HG03135 (cell line): ENCODE data around the gene ST6GALNAC3.

ENCODE experiments used
- ATAC-seq: cut with Tn5 transposase; IDR thresholded peaks from one replicate; pipeline ENCODE4 v1.9.1; 2021; ENCODE audit warnings: mild to moderate bottlenecking, moderate library complexity; ENCODE audit not compliant: unreplicated experiment

Gene ST6GALNAC3

DNA sequence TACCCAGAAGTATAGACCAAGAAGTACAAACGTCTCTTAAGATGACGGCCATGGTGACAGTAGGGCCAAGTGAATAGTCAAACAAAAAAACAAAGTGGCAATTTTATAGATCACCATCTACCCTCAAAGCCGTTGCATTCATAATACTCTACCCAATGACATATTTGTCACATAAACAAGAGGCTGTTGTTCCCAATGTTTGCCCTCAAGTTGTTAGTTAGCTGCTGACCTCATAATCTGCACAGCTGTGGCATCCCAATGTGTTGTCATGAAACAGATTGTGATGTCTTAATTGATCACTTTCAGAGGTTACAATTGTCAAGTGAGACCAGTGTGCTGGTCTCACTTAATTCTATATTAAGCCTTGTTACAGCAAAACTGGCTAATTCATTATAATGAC is 333.8 kb downstream of the ST6GALNAC3 start:
- ATAC-seq, result no peak

DNA sequence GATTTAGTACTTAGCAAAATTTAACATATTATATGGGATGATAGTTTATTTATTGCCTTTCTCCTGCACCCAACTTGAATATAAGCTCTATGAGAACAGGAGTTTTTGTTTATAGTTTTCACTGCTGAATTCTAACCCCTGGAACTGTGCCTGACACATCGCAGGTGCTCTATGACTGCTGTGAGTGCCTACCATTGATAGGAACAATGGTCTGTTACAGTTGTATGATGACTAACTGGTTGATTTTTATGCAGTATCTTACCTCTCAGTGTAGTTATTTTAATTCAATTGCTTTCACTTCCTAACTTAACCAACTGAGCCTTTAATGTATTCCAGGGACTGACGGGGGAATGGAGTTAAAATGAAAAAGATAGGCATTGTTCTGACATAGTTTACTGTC is 336.0 kb downstream of the ST6GALNAC3 start:
- no peak for ATAC-seq

DNA sequence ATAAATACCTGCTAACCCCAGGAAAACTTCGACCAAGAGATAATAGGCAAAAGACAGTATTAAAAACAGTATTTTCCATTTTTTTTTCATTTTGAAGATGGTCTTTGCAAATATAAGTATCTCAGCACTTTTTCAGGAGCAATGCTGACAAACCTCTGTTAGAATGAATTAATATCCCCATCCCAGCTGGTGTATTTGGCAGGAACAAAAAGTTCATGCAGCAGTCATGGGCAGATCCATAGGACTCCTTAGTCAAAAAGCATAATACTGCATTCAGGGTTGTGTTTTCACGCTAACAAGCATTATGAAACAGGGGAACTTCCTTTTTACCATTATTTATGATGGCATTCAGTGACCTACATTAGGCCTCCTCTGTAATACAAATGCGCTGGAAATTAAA is 344.0 kb downstream of the ST6GALNAC3 start:
- ATAC-seq, result no peak

DNA sequence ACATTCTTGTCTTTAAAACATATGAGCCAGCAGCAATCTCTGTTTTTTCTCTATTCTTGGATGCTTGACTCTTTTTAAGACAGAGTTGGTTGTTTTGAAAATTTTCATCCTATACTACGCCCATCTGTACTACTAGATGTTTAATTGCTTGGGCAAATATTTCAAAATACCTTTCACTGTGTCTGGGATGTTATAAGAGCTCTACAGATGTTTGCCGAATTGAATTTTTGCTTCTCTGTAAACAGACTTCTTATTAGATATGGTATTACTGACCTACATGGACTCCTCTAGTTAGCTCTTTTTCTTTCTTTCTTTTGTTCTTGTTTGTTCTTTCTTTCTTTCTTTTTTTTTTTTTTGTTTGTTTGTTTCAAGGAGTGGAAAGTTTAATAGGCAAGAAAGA is 345.1 kb downstream of the ST6GALNAC3 start:
- no peak for ATAC-seq

DNA sequence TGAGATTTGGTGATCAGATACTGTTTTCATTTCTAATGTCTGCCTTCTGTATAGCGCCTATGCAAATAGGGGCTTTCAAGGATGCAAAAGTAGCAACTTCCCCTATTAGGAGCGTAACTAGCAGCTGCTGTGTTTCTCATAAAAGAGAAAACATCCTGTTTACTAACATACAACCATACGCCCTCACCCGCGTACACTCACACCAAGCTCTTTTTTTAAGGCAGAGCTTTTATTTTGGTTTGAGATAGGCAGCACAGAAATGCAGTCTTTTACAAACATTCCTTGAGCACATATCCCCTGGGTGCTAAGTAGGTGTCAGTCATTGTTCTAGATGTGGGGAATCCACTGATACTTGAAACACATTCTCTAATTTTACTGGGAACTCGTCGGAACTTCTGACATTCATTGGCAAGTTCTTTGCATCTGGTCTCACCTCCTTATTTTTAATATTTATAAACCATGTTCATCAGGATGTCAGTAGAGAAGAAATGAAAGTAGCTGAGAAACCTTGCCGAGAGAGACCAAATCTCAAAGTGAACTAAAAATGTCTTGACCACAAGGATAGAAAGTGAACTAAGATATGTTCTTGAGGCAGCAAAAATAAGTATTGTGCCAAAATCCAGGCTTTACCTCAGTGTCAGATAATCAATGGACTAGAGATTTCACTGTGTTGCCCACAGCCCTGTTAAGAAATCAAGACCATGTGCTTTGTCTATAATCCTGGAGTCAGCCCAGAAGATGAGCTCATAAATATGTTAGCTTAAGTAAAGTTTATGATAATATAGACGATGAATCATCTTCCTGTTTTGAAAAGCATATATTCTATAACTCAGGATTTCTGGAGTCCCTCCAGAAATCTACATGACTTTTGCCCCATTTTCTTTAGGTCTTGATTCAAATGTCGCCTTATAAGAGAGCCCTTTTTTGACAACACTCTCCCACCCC is 350.9 kb downstream of the ST6GALNAC3 start:
- no peak for ATAC-seq

DNA sequence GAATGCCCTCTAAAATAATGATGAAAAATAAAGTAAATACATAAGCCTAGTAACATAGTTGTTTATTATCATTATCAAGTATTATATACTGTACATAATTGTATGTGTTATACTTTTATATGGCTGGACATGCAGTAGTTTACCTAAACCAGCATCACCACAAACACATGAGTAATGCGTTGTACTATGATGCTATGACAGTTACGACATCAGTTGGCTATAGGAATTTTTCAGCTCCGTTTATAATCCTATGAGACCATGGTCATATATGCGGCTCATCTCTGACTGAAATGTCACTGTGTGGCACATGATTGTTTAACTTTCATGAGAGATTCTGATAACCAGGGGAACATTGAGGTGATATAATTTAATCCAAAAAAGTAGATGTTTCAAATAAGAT is 352.1 kb downstream of the ST6GALNAC3 start:
- ATAC-seq, result no peak

DNA sequence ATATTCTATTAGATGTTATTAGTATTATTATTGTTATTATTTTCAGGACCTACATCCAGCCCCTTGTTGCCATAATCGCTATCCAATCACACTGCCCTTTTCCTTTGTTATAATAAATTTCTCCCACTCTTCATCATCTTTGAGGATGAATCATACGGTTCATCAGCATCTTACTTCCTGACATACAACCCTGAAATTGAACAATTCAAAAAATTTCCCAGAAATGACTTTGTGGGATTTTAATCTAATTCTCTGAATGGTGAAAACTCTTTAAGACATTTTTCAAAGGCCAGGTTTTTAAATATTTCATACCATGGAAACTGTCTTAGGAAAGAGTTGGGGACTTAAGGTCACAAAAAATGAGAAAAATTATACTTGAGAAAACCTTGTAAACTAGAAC is 353.5 kb downstream of the ST6GALNAC3 start:
- no peak for ATAC-seq

DNA sequence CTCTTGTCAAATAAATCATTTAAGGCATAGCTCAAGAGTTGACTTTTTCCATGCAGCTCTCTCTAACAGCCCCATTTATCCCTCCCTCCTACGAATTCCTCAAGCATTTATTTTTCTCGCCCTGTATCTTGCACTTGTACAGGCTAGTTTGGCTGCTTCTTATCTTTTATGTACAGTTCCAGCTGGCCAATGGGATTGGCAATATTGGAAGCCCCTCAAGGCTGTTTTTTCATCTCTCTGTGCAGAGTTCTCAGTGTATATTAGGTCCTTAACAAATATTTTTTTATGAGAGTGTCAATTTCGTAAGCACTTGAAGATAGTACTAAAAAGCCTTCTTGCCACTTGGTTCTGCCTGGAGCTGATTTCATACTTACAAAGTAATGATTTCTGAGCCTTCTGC is 356.0 kb downstream of the ST6GALNAC3 start:
- ATAC-seq, result no peak

DNA sequence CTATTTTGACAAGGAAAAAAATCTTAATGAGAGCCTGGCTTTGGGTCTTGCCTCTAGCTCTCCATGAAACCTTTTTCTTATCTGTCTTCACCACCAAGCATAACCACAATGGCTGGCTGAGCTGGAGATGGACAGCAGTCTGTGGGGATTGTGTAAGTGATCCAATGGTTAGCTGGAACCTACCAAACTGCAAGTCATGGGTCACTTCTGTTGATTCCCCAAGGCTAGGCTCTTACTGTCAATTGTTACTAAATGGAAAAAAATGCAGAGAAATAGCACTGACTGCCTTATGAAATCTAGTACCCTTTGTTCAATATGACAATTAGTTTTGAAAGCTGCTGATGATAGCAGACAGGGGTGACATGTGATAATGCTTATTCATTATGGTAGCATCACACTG is 359.0 kb downstream of the ST6GALNAC3 start:
- no peak for ATAC-seq

DNA sequence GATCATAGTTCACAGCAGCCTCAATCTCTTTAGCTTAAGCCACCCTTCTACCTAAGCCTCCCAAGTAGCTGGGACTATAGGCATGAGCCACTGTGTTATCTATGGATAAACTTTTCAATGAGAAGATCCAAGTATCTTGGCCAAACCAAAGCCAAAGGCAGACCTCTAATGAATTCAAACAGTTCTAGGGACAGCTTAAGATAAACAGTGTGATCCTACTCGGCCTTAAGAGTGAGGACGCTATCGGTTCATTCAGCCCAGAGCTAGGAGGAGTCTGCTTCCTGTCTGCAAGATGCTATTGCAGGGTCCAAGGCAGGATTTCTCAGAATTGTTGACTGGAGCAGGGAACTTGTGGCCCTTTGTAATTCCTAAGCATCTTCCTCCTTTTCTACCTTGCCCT is 368.7 kb downstream of the ST6GALNAC3 start:
- ATAC-seq, result no peak

DNA sequence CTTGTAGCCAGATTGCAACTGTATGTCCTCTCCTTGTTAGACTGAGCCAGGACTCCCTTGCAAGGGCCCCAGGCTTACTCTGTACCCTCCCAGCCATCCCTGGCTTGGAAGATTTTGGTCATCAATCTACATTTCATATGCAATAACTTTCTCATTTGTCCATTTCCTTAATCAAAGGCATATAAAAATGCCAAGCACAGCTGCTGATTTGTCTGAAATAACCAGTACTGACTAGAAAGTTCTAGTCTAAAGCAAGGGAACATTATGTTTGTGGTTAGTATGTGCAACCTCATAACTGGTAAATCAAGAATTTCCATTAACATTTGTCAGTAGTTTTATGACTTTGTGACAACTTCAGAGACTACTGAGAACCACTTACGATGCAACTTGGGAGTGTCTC is 370.2 kb downstream of the ST6GALNAC3 start:
- ATAC-seq, result no peak

DNA sequence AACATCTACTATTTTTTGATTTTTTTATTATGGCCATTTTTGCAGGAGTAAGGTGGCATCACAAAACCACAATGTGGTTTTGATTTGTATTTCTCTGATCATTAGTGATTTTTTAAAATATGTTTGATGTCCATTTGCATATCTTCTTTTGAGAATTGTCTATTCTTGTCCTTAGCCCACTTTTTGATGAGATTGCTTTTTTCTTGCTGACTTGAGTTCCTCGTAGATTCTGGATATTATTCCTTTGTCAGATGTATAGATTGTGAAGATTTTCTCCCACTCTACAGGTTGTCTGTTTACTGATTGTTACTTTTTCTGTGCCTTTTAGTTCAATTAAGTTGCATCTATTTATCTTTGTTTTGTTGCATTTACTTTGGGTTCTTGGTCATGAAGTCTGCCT is 375.7 kb downstream of the ST6GALNAC3 start:
- ATAC-seq, result no peak

DNA sequence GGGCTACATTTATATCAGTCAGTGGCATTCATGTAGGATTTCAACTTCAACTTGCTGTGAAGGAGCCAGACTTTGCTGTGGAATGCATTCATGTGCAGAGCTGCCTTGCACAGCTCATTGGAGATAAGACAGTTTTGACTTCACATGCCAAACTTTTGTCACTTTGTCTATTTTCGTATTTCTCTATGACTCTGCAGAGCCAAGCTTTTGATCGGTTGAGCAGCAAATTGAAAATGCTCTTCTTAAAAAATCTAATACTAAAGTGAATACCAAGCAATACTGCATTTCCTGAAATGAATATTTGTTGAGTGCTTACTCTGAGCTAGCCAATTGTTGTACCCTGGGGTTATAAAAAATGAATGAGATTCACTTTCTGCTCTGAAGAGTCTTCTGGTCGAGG is 388.7 kb downstream of the ST6GALNAC3 start:
- ATAC-seq, result no peak

DNA sequence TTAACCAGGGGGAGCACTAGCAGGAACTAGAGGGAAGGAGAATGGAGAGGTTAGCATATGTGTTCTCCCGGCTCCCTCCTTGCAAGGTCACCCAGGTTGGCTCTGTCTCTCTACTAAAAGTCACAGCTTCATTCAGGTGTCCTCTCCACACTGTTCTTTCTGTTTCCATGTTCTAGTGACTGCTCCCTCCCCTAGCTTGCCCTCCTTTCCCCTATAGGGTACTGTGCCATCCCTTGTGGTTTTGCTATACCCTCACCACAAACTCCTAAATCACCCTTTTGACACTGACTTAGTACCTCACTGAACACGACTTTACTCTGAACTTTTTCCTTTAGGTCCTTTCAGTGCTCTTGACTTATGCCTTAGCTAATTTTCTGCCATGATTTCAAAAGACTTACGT is 389.3 kb downstream of the ST6GALNAC3 start:
- no peak for ATAC-seq

DNA sequence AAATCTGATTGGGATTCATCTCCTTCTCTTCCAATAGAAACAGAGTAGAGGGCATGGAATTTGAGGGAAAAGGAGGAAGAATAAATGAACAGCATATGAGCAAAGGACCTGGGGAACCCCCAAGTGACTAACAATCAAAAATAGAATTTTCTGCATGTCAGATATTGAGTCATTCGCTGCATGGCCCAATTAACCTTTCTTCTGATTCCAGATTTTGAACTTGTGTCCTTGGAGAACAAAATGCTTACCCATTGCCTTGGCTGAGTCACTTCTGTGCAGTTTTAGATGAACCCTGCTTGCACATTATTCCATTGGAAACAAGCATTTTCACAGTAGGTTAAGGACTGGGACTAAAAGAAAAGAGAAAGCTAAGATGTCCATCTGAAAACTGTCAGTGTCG is 390.5 kb downstream of the ST6GALNAC3 start:
- no peak for ATAC-seq

DNA sequence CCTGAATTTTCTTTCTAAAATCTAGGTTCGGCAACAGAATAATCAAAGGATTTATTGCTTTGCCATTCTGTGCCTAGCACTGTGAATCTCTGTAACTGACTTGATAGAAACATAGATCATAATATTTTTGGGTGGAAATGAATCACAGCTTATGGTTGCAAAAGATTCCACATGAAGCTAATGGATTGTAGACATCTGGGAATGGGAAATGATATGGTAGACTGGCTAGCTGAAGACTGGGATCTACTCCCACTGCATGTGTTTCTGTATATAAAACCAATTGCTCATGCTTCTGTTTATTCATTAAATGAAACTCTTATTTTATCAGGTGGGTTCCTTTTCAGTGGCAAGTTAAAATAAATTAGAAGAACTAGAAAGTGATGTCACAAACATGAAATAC is 395.6 kb downstream of the ST6GALNAC3 start:
- ATAC-seq, result no peak

DNA sequence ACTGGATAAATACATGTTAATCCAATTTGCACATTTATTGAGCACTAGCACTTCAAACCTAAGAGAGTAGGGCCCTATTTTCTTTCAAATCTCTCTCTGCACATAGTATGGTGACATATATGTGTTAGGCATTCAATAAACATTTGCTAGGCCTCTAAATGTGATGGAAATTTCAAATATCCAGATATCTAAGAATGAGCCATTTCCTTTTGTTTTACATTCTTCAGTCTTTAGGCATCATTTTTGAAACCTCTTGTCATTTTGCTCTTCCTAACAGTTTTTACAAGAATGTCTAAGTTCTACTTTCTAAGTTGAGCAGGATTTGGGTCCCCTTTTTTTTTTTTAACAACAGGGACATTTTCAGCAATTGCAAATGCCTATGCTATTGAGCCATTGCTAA is 397.0 kb downstream of the ST6GALNAC3 start:
- ATAC-seq, result no peak

DNA sequence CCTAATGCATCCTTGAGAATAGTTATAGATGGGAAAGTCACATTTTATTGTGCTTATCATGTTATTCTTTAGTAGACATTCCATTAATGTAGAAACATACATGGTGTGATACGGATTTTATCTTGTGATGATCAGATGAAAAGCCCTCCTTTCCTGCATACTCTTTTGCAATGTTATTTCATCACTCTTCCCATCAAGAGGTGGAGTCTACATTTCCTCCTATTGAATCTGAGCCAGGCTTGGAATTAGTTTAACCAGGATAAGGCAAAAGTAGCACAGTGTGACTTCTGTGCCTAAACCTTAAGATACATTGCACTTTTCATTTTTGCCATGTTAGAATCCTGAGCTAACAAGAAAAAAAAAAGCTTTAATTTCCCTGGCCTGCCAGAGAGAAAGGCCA is 399.0 kb downstream of the ST6GALNAC3 start:
- ATAC-seq, result no peak

DNA sequence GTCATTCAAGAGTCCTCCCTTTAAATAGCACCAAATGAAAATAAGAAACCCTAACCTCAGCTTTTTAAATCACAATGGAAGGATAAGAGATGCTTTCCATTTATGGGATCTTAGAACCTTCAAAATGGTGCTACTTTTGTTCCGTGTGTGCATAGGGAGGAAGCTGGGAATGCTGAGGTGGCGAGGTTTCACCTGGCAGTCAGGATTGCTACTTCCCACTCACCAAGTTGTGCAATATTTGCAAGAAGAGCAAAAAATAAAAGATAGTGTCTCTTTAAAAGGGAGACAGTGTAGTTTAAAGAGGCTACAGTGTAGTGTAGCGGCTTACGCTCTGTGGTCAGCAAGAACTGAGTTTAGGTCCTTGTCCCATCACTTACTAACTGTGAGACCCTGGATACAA is 400.4 kb downstream of the ST6GALNAC3 start:
- no peak for ATAC-seq

DNA sequence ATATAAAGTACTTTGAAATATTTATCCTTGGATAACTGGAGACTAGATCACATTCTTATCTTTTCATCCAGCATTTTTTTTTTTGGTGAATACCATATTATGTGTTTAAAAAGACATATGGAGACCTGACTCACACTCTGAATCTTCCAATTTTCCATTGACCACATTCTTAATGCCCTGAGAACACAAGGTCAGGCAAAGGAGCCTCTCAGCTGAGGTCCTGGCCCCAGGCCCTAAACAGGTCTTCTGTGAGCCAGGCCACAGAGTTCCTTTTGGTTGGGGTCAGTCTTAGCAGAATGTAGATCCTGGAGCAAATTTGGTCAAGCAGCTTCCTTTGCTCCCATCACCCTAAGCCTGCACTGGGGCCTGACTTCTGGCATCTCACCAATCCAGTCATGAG is 402.6 kb downstream of the ST6GALNAC3 start:
- ATAC-seq, result no peak

DNA sequence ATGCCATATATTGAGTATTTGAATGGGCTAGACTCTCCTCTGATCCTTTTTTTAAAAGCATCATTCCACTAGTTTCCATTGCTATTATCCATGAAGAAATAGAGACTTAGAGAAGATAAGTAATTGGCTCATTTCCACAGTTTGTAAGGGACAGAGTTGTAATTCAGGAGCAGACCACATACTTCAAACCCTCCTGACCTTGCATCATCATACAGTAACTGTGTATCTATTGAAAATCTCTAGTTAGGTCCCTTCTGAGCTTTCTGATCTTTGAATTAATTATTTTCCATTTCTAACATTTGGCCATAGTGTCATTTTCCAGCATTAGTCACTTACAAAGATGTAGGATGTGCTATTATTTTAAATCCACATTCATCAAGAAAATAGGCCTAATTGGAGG is 406.3 kb downstream of the ST6GALNAC3 start:
- ATAC-seq, result no peak

DNA sequence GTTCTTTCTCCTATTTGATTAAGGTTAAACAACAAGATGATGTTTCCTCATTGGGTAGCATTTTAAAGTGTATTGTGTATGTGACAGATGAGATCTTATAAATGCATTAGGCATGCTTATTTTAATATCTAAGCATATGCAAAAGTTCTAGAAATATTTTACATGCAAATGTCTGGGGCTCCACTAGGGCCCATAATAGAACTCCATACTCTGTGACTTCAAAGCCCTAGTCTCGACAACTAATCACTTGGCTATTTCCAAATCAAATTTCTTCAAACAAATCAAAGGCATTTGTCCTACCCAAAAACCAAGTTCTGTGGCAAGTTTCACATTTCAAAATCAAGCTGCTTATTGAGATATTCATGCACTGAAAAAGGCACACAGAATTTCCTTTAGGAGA is 407.1 kb downstream of the ST6GALNAC3 start:
- ATAC-seq, result no peak

DNA sequence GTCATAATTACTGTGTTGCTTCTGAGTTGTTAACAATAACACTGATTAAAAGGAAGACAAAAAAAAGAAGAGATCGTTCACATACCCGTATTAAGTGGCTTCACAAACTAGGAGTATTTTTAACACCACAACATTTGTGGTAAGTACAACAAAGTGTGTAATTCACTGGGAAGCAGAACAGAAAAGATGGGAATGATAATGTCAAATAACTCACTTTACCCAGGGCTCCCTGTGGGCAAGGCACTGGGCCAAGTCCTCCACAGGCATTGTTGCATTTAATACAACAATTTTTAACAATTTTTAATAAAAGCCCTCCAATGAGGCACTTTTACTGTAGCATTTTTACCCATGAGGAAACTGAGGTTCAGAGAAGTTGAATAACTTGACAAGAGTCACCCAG is 407.7 kb downstream of the ST6GALNAC3 start:
- no peak for ATAC-seq
